HG03521 (cell line): ENCODE measurements around the gene SAXO1.

Source experiments
- ATAC-seq: cut with Tn5 transposase; IDR thresholded peaks from one replicate; pipeline ENCODE4 v1.9.1; 2021; ENCODE audit warnings: mild to moderate bottlenecking, moderate library complexity; ENCODE audit not compliant: unreplicated experiment

SAXO1 gene

DNA sequence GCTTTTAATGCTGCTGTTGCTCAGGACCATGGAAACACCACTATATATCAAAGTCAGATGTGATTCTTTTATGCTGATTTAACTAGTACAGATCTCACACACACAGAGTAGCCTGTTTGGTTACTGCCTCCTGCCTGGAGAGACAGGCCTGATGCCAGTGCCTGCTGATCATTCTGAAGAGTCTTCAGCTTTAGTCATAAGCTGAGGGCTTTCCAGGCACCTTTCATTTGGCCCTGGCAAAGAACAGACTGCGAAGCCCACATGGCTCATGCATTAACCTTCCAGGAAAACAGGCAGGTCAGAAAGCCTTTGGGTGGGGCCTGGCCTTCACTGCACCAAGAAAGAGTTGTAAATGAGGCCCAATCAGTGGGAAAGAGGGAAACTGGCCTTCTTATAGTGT is 144.7 kb downstream of the SAXO1 start:
- ATAC-seq, result no peak

DNA sequence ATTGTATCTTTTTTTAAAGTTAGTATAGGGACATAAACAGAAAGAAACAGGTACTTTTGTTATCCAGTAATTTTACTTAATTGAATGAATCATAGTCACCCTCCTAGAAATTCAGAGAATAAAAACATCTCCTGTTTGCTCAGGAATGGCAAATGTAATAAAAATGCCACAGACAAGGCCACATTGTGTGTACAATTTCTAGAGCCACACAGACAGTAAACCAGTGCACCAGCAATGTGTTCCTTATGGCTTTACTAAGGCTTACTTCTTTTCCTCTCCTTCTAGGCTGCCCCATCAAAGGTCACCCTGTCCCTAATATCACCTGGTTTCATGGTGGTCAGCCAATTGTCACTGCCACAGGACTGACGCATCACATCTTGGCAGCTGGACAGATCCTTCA is 145.5 kb downstream of the SAXO1 start:
- ATAC-seq, result no peak

DNA sequence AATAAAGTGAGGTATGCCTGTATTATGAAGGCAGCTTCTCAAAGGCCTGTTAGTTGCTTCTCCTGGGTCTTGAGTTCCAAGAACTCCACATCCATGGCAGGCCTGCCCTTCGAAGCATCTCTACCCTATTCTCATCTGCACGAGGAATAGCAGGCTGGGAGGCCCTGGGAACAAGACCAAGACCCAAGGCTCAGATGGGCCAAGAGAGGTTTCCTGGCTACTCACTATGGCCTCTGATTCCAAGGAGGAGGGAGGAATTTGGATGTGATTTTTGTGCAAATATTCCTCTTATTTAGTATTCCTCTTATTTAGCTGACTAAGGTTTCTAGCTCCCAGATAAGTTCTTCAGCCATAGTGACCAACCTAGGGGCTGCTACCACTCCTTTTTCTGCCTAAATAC is 151.3 kb downstream of the SAXO1 start:
- no peak for ATAC-seq

DNA sequence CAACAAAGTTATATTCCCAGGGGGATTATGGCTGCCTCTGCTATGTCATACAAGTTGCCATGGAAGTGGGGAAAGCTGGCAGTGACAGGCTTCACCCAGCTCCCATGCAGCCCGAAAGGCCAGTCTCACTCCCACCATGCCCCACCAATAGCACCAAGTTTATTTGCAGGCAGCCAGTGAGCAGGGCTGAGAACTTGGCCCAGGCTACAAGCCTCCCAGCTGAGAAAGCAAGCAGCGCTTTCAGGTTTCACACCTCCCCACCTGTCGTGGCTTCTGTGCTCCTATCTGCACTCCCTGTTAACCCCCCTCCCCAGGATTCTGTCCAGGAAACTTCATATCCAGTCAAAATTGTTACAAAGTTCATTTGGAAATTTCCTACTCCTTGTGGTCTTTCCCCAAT is 155.0 kb downstream of the SAXO1 start:
- no peak for ATAC-seq
